NB4 (cell line): Measurements from ENCODE around the gene GPR12.

Experiments used
- MYC ChIP-seq: IDR thresholded peaks from 2 replicates; pipeline ENCODE4 v1.6.1; 2011; ENCODE audit warnings: low read depth, low read length
- POLR2A ChIP-seq: IDR thresholded peaks from 2 replicates; pipeline ENCODE4 v1.6.1; 2011; ENCODE audit warnings: mild to moderate bottlenecking; ENCODE audit not compliant: insufficient read length; ENCODE audit errors: extremely low read depth
- TF ChIP-seq, protein P1 (sequence below): IDR thresholded peaks from one replicate; pipeline ENCODE4 v1.5.1; 2012; ENCODE audit warnings: low read depth, low read length
- TF ChIP-seq, protein P2 (sequence below): IDR thresholded peaks from 2 replicates; pipeline ENCODE4 v1.6.1; 2011; ENCODE audit warnings: low read depth, low read length

DNA sequence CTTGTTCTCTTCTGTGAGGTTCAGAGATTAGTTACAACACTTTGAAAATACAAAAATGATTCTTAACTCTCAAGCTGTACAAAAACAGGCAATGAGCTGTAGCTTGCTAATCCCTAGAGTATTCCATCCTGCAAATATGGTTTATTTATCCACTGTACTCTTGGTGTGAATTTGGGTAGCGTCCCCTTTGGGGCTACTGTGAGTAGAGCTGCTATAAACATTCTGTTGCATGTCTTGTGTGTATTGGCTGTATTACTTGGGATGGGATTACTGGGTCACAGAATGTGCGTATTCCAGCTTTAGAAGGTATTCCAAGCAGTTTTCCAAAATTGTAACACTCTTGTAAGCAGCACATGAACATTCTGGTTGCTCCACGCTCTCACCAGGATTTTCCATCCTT, 33.5 kb downstream of the GPR12 start:
- TF ChIP-seq POLR2A (no peak), MYC (no peak)
- TF ChIP-seq, protein P1, sequence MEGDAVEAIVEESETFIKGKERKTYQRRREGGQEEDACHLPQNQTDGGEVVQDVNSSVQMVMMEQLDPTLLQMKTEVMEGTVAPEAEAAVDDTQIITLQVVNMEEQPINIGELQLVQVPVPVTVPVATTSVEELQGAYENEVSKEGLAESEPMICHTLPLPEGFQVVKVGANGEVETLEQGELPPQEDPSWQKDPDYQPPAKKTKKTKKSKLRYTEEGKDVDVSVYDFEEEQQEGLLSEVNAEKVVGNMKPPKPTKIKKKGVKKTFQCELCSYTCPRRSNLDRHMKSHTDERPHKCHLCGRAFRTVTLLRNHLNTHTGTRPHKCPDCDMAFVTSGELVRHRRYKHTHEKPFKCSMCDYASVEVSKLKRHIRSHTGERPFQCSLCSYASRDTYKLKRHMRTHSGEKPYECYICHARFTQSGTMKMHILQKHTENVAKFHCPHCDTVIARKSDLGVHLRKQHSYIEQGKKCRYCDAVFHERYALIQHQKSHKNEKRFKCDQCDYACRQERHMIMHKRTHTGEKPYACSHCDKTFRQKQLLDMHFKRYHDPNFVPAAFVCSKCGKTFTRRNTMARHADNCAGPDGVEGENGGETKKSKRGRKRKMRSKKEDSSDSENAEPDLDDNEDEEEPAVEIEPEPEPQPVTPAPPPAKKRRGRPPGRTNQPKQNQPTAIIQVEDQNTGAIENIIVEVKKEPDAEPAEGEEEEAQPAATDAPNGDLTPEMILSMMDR = no peak
- TF ChIP-seq, protein P2, sequence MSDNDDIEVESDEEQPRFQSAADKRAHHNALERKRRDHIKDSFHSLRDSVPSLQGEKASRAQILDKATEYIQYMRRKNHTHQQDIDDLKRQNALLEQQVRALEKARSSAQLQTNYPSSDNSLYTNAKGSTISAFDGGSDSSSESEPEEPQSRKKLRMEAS = no peak
